ENCODE results near the gene ACADS. TPM values are rescaled to one million over a fixed set of nuclear protein-coding genes. Genes with fewer than 3 reads are reported as not detected.

The ACADS gene, protein sequence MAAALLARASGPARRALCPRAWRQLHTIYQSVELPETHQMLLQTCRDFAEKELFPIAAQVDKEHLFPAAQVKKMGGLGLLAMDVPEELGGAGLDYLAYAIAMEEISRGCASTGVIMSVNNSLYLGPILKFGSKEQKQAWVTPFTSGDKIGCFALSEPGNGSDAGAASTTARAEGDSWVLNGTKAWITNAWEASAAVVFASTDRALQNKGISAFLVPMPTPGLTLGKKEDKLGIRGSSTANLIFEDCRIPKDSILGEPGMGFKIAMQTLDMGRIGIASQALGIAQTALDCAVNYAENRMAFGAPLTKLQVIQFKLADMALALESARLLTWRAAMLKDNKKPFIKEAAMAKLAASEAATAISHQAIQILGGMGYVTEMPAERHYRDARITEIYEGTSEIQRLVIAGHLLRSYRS
- total RNA-seq (2014; rRNA removed; shearing (Covaris generic)) = 7.1 and 7.3 TPM in 2 replicates

DNA sequence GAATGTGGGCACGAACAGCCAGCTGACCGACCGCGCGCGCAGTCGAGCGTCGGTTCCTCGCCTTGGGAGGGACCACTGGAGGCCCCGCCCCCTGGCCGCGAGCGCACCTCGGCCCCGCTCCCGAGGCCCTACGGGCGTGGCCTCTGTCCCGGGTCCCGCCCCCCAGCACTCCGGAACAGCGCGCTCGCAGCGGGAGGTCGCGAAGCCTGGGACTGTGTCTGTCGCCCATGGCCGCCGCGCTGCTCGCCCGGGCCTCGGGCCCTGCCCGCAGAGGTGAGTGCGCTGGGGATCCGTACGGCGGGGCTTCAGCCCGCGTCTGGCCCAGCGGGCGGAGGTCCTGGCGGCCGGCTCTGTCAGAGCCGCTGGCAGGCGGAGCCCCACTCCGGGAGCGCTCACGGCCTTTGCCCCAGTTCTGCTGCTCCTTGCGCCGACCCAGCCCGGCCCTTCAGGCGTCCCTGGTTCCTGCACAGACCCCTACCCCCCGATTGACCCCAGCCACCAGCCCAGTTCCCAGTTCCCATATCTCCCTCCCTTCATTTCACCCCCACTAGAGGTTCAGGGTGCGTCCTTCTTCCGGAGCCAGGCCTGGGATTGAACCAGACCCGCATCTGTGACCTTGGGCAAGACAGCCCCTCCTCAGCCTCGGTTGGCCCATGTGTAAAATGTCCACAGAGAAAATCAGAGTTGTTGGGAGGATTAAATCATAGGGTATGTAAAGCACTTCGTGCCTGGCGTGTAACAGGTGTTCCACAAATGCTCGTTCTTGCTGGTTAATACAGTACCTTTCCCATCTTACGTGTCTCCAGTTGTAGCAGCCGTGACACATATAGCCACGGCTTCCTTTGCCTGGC is at the start of gene ACADS:
Gene ACADS, plus strand, starts transcription at position 168 of the 851 bp plus-strand sequence. Its CDS starts 60 bp downstream, at position 228.
- DNase-seq (ENCODE audit: low read depth) = peak; percentile 79

DNA sequence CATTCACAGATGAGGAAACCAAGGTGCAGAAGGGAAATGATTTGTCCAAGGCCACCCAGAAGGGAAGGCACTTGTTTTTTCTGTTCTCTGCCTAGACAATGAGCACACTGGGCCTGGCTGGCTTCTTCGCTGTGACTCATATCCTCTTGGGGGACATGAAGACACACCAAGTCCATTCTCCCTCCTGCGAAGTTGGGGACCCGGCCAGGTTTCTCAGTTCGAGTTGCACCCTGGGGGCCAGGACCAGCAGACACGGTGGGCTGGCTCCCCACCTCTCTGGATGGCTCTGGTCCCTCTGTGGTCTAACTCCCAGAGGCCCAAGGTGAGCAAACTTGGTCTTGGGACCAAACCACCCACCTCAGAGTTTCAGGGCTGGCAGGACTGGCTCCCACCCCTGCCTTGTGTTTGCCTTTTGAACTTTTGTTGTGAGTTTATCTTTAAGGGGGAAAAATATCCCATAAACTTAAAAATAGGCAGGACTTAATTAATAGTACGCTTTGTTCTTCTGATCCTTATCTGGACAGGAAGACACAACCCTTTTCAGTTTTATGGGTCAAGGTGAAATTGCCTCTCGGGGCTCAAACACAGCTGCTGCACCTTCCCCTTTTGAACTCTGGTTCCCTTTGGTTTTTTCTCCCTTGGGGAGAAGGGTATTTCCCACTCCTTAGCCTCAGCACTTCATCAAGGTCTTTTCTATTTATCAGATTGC is 47.7 kb upstream of the ACADS start:
- peak; percentile 63 for DNase-seq (ENCODE audit: low read depth)

DNA sequence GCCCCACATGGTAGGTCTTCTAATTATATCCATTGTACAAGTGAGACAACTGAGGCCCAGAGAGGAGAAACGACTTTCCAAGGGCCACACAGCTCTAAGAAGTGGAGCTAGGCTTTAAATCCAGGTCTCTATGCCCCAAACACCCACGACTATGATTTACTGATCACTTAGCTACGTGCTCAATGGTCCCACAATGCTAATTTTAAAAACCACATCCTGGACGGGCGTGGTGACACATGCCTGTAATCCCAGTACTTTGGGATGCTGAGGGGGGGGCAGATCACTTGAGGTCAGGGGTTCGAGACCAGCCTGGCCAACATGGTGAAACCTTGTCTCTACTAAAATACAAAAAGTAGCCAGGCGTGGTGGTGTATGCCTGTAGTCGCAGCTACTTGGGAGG is 47.1 kb upstream of the ACADS start:
- DNase-seq (ENCODE audit: low read depth) = peak; percentile 41

DNA sequence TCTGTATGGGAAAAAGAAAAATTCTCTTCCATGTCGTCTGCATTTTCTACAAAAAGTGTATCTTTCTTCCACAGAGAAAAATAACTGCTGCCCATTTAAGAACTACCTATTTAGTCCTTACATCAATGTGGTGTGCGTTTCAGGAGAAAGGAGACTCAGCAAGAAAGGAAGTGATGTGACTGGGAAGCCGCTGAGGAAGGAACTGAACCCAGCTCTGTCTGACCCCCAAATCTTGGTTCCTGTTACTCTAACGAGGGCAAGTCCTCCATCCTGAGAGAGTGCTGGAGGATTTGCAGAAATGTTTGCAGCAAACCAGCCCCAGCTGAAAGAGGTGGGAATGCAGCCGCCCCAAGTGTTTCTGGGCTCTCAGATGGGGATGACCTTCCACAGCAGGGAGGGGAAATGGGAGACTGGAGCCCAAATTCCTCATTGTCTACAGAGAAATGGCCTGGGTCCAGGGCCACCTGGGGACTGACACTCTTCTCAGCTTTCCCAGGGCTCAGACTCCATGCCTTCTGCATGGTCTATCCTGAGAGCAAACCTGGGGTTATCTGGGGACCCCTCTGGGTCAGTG is 45.4 kb upstream of the ACADS start:
- DNase-seq (ENCODE audit: low read depth) = no peak

DNA sequence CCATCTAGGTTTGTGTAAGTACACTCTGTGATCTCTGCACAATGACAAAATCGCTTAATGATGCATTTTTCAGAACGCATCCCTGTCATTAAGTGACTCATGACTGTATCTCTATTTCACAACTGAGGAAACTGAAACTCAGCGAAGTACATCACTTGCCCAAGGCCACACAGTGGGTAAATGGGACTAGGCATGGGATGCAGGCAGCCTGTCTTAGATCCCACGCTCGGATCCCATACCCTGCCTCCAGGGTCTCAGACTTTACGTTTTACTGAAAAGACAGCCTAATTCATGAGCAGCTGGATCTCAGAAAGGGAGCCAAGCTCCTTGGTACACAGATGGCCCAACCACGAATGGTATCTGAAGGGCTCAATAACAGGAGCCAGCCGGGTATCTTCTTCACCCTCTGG is 41.1 kb upstream of the ACADS start:
- DNase-seq (ENCODE audit: low read depth) = peak; percentile 65

DNA sequence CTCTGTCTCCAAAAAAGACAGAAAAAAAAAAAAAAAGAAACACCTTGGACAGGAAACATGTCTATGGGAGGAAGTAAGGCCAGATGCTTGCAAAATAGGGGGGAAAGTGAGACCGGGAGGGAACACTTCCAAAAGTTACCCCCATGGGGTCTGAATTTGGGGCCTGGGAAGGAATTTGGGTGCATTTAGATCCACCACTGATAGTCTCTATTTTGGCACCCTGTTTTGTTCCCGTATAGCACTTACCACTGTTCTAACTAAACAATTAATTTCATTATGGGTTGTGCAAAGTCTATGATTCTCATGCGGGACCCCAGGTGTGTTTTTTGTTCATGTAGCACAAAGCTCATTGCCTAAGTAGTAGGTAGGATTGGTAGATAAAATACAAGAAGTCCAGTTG is 40.1 kb upstream of the ACADS start:
- no peak for DNase-seq (ENCODE audit: low read depth)

DNA sequence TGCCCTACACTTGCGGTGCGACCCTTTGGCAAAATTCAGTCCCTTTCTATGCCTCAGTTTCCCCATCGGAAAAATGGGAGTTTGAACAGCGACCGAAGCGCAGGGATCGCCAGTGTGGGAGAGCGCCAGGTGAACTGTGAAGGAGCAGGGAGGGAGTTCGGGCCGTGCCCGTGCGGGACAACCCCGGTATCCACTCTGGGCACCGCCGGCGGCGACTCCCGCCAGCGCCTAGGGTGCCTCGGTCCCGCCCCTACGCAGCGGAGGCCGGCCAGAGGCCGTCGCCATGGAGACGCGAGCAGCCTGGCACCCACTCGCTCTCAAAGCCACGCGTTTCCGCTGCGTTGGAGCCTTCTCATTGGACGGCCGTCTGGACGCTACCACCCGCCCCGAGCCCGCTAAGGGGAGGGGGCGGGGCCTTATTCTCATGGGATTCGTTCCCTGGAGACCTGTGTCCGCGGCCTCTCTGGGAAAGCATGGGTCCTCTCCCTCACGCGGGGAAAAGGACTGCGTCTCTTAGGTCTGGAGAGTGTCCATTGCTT is 39.4 kb upstream of the ACADS start:
- DNase-seq (ENCODE audit: low read depth) = peak; percentile 96

DNA sequence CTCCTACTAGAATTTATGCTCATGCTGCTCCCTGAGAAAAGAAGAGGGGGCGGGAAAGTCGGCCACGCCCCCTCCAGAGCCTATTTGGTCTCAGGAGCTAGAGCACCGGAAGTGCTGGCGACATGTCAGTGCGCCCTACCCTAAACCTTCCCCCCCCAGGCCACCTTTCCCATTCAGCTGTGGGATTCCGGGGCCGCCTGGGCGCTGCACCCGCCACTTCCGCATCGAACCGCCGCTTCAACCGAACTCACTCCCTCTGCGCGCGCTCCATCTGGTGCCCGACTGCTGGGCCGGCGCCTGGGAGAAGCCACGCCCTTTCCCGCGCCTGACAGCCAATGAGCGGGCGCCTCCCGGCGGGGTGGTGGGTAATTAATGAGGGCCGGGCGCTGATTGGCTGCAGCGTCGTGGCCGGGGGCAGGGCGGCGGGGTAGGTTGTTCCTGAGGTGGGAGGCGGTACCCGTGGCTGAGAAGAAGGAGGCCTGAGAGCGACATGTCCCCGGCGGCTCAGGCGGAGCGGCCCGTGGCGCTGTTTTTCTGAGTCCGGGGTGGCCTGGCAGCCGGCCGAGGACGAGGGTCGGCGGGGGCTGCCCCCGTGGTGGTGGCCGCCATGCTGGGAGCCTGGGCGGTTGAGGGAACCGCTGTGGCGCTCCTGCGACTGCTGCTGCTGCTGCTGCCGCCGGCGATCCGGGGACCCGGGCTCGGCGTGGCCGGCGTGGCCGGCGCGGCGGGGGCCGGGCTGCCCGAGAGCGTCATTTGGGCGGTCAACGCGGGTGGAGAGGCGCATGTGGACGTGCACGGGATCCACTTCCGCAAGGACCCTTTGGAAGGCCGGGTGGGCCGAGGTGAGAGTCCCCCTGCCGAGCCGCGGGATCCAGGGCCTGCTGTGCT is 38.7 kb upstream of the ACADS start, which contains the start of gene MLEC:
Gene MLEC, plus strand, starts transcription at position 460 of the 888 bp plus-strand sequence. Its CDS starts 148 bp downstream, at position 608.
- peak; percentile 94 for DNase-seq (ENCODE audit: low read depth)

DNA sequence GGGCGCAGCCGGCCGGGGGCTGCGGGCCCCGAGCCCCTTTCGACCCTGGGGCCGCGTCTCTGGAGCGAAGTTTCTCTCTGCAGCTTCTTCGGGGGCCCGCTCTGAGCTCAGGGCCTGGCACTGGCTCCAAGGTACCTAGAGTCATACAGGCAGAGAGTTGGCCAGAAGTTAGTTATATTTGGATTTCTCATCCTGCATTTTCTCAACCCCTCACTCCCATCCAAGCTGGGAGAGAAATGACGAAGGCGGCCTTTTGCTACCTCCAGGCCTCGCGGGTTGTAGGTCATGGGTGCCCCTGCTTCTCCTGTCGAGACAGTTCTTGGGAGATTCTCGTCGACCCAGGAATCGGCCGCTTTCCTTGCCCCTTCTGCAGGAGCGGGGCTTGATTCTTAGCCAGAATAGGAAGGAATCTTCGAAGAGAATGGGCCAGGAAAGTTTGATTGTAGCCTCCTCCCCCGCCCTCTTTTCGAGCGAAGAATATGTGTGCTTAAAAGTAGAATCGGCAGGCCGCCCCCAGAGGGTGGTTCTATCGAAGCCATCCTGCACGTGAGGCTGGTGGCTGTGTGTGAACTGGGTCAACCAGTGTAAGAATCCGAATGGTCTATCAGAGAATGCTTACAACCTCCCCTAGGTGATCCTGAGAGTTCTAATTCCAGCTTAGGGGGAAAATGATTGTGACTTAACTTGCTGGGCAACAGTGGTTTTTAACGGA is 37.9 kb upstream of the ACADS start:
- no peak for DNase-seq (ENCODE audit: low read depth)

DNA sequence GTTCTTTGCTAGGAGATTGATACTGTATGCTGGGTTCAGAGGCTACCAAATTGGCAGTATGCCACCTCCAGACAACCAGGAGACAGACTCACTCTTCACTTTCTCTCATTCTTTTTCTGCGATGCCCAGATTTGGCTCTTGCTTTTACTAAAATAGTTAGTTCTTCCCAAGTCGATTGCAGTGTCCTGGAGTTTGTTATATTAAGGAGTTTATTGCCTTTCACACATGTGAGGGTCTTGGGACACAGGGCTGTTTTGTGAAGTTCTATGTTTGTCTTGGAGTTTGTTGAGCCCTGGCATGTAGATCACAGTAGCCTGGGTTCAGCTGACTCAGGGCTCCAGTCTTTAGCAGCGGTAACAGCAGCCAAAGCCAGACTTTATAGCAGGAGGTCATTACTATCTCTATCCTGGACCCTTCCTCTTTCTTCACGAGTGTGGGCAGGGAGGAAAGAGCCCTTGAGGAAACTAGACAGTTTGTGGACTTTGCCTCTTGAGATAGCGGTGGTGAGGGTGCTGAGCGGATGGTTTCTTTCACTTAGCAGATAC is 37.0 kb upstream of the ACADS start:
- DNase-seq (ENCODE audit: low read depth) = peak; percentile 39

DNA sequence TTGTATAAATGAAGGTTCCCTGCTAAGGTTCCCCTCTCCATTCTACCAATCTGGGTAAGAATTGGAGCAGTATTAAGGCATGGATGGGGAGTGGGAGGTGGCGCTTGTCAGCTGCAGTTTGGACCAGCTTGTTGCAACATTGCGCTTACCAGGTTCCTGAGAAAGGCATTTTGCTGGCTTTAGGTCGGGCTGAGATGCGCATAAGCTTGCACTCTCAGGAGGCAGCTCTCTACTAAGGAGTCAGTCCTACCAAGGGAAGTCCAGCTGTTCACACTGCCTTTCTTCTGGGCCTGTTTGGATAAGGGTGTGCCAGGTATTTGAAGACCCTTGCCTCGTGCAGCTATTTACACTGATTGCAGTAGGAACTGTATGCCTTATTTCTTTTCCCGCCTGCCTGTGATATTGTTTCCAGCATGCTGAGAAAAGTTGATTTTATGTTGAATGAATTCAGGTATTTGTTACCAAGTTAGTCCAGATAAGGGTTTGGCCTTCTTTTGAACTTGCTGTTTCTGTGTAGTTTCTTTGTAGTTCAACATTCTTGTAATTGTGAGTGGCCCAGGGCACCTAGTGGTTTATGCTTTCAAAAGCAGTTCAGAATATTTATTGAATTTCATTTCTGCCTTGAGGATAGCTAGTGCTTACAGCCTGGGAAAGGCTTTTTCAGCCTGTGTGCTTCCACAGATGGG is 36.1 kb upstream of the ACADS start:
- no peak for DNase-seq (ENCODE audit: low read depth)

DNA sequence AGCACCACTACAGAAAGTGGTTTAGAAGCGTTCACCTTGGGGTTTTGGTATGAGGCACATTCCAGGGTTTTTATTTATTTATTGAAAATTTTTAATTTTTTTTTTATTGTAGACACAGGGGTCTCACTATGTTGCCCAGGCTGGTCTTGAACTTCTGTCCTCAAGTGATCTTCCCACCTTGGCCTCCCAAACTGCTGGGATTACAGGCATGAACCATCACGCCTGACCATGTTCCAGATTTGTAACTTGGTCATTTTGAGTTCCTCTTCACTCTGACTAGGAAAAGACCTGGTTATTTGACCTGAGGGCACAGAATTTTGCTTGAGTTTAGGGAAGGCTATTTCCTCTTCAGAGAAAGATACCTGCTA is 35.6 kb upstream of the ACADS start:
- no peak for DNase-seq (ENCODE audit: low read depth)

DNA sequence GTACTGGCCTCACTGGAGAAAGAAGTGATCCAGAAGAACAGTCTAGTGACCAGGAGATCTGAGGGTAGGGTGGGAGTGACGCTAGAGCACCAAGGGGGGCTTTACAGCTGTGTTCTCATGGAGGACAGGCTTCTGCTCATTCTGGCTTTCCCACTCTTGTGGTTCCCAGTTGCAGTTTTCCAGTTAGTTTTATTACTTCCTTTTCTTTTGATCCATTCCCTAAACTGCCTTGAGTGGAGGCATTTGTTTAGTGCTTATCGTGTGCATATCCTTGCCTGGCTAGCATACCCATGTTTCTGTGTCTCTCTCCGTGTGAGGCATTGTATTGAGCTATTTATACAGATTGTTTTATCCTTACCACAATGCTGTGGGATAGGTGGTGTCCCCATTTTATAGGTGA is 34.6 kb upstream of the ACADS start:
- DNase-seq (ENCODE audit: low read depth) = no peak

DNA sequence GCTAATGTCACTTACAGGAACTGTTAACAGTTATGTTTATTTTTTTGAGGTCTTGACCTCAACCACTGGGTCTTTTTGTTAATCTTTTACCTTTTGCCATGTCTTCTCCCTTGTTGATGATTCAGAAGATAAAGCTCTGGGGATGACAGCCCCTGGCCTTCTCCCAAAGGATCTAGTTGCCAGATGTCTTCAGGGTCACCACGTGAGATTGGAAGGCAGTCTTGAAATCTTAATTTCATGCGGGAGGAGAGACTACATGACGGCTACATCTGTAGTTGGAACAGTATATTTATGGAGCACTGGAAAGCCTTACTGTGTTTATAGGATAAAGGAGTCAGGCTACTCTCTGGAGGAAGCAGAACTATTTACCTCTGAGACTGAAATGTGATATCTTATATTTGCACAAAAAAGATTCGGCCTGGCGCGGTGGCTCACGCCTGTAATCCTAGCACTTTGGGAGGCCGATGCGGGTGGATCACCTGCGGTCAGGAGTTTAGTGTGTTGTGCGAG is 33.0 kb upstream of the ACADS start:
- DNase-seq (ENCODE audit: low read depth) = peak; percentile 78

DNA sequence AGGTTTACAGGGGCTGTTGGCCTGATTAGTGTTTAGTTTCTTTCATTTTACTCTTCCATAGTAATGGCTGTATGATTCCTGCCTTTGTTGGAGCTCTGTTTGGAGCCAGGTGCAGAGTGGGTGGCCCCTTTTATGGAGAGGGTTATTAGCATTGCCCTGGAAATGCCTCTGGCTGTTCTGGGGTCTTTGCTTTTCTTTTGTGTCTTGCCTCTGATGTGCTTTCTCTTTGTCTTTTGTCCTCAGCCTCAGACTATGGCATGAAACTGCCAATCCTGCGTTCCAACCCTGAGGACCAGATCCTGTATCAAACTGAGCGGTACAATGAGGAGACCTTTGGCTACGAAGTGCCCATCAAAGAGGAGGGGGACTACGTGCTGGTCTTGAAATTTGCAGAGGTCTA is 31.8 kb upstream of the ACADS start:
- no peak for DNase-seq (ENCODE audit: low read depth)

DNA sequence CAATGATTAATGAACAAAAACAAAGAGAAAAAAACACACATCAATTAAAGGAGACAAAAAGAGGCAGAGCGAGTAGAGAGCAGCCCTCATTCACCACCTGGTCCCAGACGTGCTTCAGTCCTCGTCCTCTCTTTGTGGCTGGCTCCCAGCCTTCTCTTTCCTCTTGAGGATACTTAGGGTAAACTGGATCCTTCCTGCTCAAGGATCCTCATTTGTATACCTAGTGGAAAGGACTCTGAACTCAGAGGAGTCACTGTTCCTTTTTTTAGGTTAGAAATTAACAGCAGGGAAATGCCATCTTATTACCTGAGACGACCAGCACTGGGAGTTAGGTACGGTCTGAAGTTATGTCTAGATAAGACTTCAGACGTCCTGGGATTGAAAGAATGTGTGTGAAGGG is 29.0 kb upstream of the ACADS start:
- no peak for DNase-seq (ENCODE audit: low read depth)

DNA sequence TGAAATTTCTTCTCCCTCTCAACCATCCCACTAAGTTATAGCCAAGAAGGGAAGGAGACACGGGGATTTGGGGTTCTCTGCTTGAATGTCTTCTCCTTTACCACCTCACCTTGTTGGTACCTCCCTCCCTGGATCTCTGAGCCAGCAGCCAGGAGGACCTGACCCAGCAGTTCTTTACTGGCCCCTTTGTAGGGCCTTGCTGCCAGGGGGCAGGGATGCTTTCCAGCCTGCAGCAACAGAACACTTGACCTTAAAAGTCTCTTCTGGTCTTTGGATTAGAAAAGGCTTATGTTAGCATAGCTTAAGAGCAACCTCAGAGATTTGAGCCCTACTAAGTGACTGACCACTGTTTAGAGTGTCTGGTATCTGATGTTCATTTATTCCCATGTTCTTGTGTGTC is 28.3 kb upstream of the ACADS start:
- no peak for DNase-seq (ENCODE audit: low read depth)

DNA sequence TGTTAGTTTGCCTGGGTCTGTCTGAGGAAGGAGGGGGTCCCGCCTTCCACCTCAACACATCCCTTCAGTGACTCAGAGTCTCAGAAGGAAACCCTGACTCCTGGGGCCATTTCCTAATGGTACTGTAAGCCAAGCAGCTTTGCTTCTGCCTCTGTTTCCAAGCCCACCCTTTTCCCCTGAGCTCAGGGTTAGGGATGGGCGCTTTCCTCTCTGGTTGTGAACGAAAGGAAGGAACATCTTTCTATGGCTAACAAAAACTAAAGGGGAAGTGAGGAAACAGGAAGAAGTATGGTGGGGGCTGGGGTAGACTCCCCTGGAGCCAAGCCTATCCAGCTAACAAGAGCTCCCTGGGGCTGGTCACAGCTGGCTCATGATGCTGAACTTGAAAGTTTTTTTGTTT is 27.0 kb upstream of the ACADS start:
- DNase-seq (ENCODE audit: low read depth) = no peak

DNA sequence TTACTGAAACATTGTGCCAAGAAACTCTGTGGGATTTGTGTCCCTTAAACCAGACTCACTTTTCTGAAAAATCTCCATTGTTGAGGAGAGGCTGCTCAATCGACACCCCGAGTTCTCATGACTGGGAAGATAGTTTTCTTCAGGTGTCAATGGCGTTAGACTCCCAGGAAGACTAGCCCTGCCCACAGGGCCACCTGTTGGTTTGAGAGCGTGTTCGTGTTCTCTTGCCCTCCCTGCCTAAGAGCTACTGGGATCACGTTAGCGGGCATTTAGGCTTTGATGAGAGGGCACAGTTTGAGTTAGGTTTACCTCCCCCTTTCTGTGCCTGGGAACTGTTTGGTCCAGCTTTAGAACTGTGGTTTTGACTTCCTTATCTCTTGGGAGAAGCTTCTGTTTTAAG is 26.1 kb upstream of the ACADS start:
- DNase-seq (ENCODE audit: low read depth) = no peak
